IMR-90 (cell line): ENCODE results near the gene CNTN4. TPM values are rescaled to one million over a fixed set of nuclear protein-coding genes. Genes with fewer than 3 reads are reported as not detected.

Source experiments
- ATAC-seq: fragments of 200-7000 bp; cut with Tn5 transposase; 2 replicates; pipeline ENCODE4 v1.9.1; 2020; ENCODE audit warnings: low read depth, mild to moderate bottlenecking, moderate library complexity
- BruUV-seq: library from RNA; stranded (reverse); fragments of 400-500 nt; replicated peaks from 2 replicates; lab custom pipeline; 2021; lab: Mats Ljungman, UMichigan
- CTCF ChIA-PET: fragments of 300-600 bp; formaldehyde crosslinking; extraction: SDS; loops from one replicate; lab custom pipeline; 2021; ENCODE audit warnings: antibody characterized with exemption; lab: Yijun Ruan, JAX
- POLR2A ChIA-PET: fragments of 300-600 bp; sonication (Branson Sonifier 250); formaldehyde crosslinking; loops from one replicate; lab custom pipeline; 2022; ENCODE audit warnings: antibody characterized with exemption; ENCODE audit not compliant: unreplicated experiment; lab: Charles Lee
- DNase-seq: peaks from one replicate; pipeline ENCODE4 v3.0.0; 2013
- H2AFZ ChIP-seq: replicated peaks from 2 replicates; pipeline ENCODE3; 2013; ENCODE audit warnings: low read length, mild to moderate bottlenecking; ENCODE audit not compliant: poor library complexity
- H2AK5ac ChIP-seq: 2 replicates; pipeline ENCODE4 v1.6.1; 2013; ENCODE audit warnings: low read depth, low read length, inconsistent platforms
- H2AK9ac ChIP-seq: replicated peaks from 2 replicates; pipeline ENCODE3; 2013; ENCODE audit warnings: mild to moderate bottlenecking, low read depth, low read length, moderate library complexity; ENCODE audit not compliant: poor library complexity
- H2BK120ac ChIP-seq: 2 replicates; pipeline ENCODE4 v1.6.1; 2013; ENCODE audit warnings: low read depth, low read length, inconsistent platforms
- H2BK15ac ChIP-seq: 3 replicates; pipeline ENCODE4 v1.6.1; 2013; ENCODE audit warnings: low read depth, low read length, inconsistent platforms
- H2BK20ac ChIP-seq: 2 replicates; pipeline ENCODE4 v1.6.1; 2013; ENCODE audit warnings: low read depth, mild to moderate bottlenecking, inconsistent platforms, low read length, moderate library complexity
- H2BK5ac ChIP-seq: 2 replicates; pipeline ENCODE4 v1.6.1; 2013; ENCODE audit warnings: mild to moderate bottlenecking, low read depth, low read length, inconsistent platforms; ENCODE audit not compliant: poor library complexity, severe bottlenecking
- H3K14ac ChIP-seq: replicated peaks from 2 replicates; pipeline ENCODE4 v1.6.1; 2013; ENCODE audit warnings: low read depth, low read length, inconsistent platforms
- H3K18ac ChIP-seq: 2 replicates; pipeline ENCODE4 v1.6.1; 2013; ENCODE audit warnings: low read depth, low read length, control low read depth
- H3K23ac ChIP-seq: 2 replicates; pipeline ENCODE4 v1.6.1; 2013; ENCODE audit warnings: low read depth, low read length, inconsistent platforms
- H3K27ac ChIP-seq: 2 replicates; pipeline ENCODE4 v1.5.1; 2013; ENCODE audit warnings: mild to moderate bottlenecking, control low read depth, low read length; ENCODE audit not compliant: insufficient read depth
- H3K27me3 ChIP-seq: 2 replicates; pipeline ENCODE4 v1.6.1; 2013; ENCODE audit warnings: low read length; ENCODE audit not compliant: control insufficient read depth, insufficient read depth
- H3K36me3 ChIP-seq: 2 replicates; pipeline ENCODE4 v1.6.1; 2013; ENCODE audit warnings: low read length, mixed read lengths; ENCODE audit not compliant: control insufficient read depth, insufficient read depth
- H3K4ac ChIP-seq: 2 replicates; pipeline ENCODE4 v1.6.1; 2013; ENCODE audit warnings: low read depth, low read length, inconsistent platforms
- H3K4me1 ChIP-seq: 2 replicates; pipeline ENCODE4 v1.6.1; 2013; ENCODE audit warnings: low read length, mixed read lengths; ENCODE audit not compliant: control insufficient read depth, insufficient read depth
- H3K4me2 ChIP-seq: 2 replicates; pipeline ENCODE4 v1.6.1; 2013; ENCODE audit warnings: low read depth, mild to moderate bottlenecking, control low read depth, low read length, moderate library complexity
- H3K4me3 ChIP-seq: 2 replicates; pipeline ENCODE4 v1.5.1; 2013; ENCODE audit warnings: low read depth, mild to moderate bottlenecking, control low read depth, low read length, moderate library complexity; ENCODE audit not compliant: insufficient read depth
- H3K56ac ChIP-seq: 2 replicates; pipeline ENCODE4 v1.6.1; 2013; ENCODE audit warnings: low read length, inconsistent platforms; ENCODE audit not compliant: insufficient read depth; ENCODE audit errors: extremely low read depth
- H3K79me1 ChIP-seq, 2 experiments: 2 replicates each; pipeline ENCODE4 v1.6.1; 2013; ENCODE audit warnings: low read length in 2 of 2, inconsistent platforms in 1 of 2, low read depth in 1 of 2
- H3K9ac ChIP-seq: 2 replicates; pipeline ENCODE4 v1.6.1; 2013; ENCODE audit warnings: low read depth, low read length, control low read depth
- H3K9me1 ChIP-seq: 2 replicates; pipeline ENCODE4 v1.6.1; 2013; ENCODE audit warnings: low read length, inconsistent platforms; ENCODE audit not compliant: insufficient read depth
- H3K9me3 ChIP-seq: 2 replicates; pipeline ENCODE4 v1.6.1; 2013; ENCODE audit warnings: low read length; ENCODE audit not compliant: control insufficient read depth, insufficient read depth
- H4K20me1 ChIP-seq: 2 replicates; pipeline ENCODE4 v1.6.1; 2013; ENCODE audit warnings: low read length, inconsistent platforms; ENCODE audit not compliant: insufficient read depth
- H4K5ac ChIP-seq: 2 replicates; pipeline ENCODE4 v1.6.1; 2013; ENCODE audit warnings: mild to moderate bottlenecking, low read depth, low read length, control low read depth
- H4K8ac ChIP-seq, 2 experiments: 2 replicates each; pipeline ENCODE4 v1.6.1; 2013; ENCODE audit warnings: low read depth in 2 of 2, low read length in 2 of 2, control low read depth in 1 of 2, inconsistent platforms in 1 of 2
- H4K91ac ChIP-seq: 2 replicates; pipeline ENCODE4 v1.6.1; 2013; ENCODE audit warnings: low read depth, low read length, inconsistent platforms; ENCODE audit not compliant: insufficient read depth
- BHLHE40 ChIP-seq: fragments of 150-350 bp; IDR thresholded peaks from 2 replicates; pipeline ENCODE4 v1.6.1; 2016; ENCODE audit warnings: mild to moderate bottlenecking, low read depth, low read length
- CEBPB ChIP-seq: IDR thresholded peaks from 2 replicates; pipeline ENCODE4 v1.6.1; 2012; ENCODE audit warnings: low read depth, low read length, improper control_type of control experiment
- CHD1 ChIP-seq: IDR thresholded peaks from 2 replicates; pipeline ENCODE4 v1.6.1; 2012; ENCODE audit warnings: low read depth, low read length, improper control_type of control experiment
- FOS ChIP-seq: fragments of 150-350 bp; IDR thresholded peaks from 2 replicates; pipeline ENCODE4 v1.6.1; 2016; ENCODE audit warnings: low read depth, low read length
- MAFK ChIP-seq: IDR thresholded peaks from 2 replicates; pipeline ENCODE4 v1.6.1; 2012; ENCODE audit warnings: low read depth, low read length, improper control_type of control experiment
- MAZ ChIP-seq: IDR thresholded peaks from 2 replicates; pipeline ENCODE4 v1.6.1; 2012; ENCODE audit warnings: low read depth, mild to moderate bottlenecking, low read length, improper control_type of control experiment, moderate library complexity, borderline replicate concordance
- MXI1 ChIP-seq: IDR thresholded peaks from 2 replicates; pipeline ENCODE4 v1.6.1; 2012; ENCODE audit warnings: low read depth, mild to moderate bottlenecking, low read length, moderate library complexity, borderline replicate concordance
- NFE2L2 ChIP-seq: fragments of 150-350 bp; IDR thresholded peaks from 2 replicates; pipeline ENCODE4 v1.6.1; 2016; ENCODE audit warnings: low read depth, mild to moderate bottlenecking, low read length
- POLR2A ChIP-seq: IDR thresholded peaks from 2 replicates; pipeline ENCODE4 v1.6.1; 2012; ENCODE audit warnings: mild to moderate bottlenecking, low read depth, low read length
- RAD21 ChIP-seq: IDR thresholded peaks from 2 replicates; pipeline ENCODE4 v1.6.1; 2012; ENCODE audit warnings: low read length, improper control_type of control experiment
- RCOR1 ChIP-seq: IDR thresholded peaks from 2 replicates; pipeline ENCODE4 v1.6.1; 2012; ENCODE audit warnings: mild to moderate bottlenecking, low read length, improper control_type of control experiment; ENCODE audit not compliant: insufficient replicate concordance
- RFX5 ChIP-seq: IDR thresholded peaks from 2 replicates; pipeline ENCODE4 v1.8.0; 2012; ENCODE audit warnings: low read depth, mild to moderate bottlenecking, low read length, moderate library complexity
- SMC3 ChIP-seq: fragments of 150-350 bp; IDR thresholded peaks from 2 replicates; pipeline ENCODE4 v1.6.1; 2016; ENCODE audit warnings: low read depth, mild to moderate bottlenecking, antibody characterized with exemption, low read length, moderate library complexity
- WGBS, 2 experiments: methylation state at CpG; one replicate each; pipeline versions ENCODE4 v1.1.5 to v1.1.7; 2013; ENCODE audit warnings: missing lambda C conversion rate in 2 of 2; ENCODE audit not compliant: insufficient read length in 1 of 2; ENCODE audit errors: extremely low coverage in 2 of 2; 5-methylcytosine and 5-hydroxymethylcytosine counted together
- dilution Hi-C: fragments of 300-500 bp; cut with HindIII; formaldehyde crosslinking; loops from one replicate; pipeline ENCODE4 v1.14.3; 2018; ENCODE audit warnings: low sequenced_read_pairs; ENCODE audit not compliant: unreplicated experiment
- in situ Hi-C: fragments of 300-500 bp; cut with MboI; formaldehyde crosslinking; loops from 3 replicates; pipeline ENCODE4 v1.14.3; 2019; ENCODE audit warnings: low sequenced_read_pairs, inconsistent platforms, mixed read lengths
- intact Hi-C: fragments of 100-400 bp; cut with micrococcal nuclease; formaldehyde crosslinking; loops from 2 replicates; pipeline ENCODE4 v1.10.0; 2022
- polyA plus RNA-seq, 3 experiments: library from polyadenylated mRNA; depleted of rRNA; stranded (reverse); fragments of >200 nt; gene quantifications; 2 replicates each; pipeline ENCODE4 v1.2.3, GENCODE V29; 2012; ENCODE audit warnings: low replicate concordance in 1 of 3
- total RNA-seq: library from RNA; depleted of rRNA; stranded (reverse); fragments of >200 nt; gene quantifications from 2 replicates; pipeline ENCODE4 v1.2.3, GENCODE V29; 2012
- TF ChIP-seq, protein P1 (sequence below): conservative IDR thresholded peaks from 2 replicates; pipeline ENCODE4 v1.5.1; 2012; ENCODE audit warnings: mild to moderate bottlenecking, low read depth, low read length, improper control_type of control experiment
- TF ChIP-seq, protein P2 (sequence below): fragments of 150-350 bp; IDR thresholded peaks from 2 replicates; pipeline ENCODE4 v1.6.1; 2017; ENCODE audit warnings: mild to moderate bottlenecking, antibody characterized with exemption, low read length, low read depth
- TF ChIP-seq, protein P3 (sequence below): fragments of 150-350 bp; IDR thresholded peaks from 2 replicates; pipeline ENCODE4 v1.6.1; 2016; ENCODE audit warnings: low read depth, mild to moderate bottlenecking, low read length, moderate library complexity, borderline replicate concordance

The CNTN4 gene
- total and polyA plus RNA-seq, 2 of the 4 experiments (the other 2 are of a cell fraction): under 0.01 TPM; not detected in 1

DNA sequence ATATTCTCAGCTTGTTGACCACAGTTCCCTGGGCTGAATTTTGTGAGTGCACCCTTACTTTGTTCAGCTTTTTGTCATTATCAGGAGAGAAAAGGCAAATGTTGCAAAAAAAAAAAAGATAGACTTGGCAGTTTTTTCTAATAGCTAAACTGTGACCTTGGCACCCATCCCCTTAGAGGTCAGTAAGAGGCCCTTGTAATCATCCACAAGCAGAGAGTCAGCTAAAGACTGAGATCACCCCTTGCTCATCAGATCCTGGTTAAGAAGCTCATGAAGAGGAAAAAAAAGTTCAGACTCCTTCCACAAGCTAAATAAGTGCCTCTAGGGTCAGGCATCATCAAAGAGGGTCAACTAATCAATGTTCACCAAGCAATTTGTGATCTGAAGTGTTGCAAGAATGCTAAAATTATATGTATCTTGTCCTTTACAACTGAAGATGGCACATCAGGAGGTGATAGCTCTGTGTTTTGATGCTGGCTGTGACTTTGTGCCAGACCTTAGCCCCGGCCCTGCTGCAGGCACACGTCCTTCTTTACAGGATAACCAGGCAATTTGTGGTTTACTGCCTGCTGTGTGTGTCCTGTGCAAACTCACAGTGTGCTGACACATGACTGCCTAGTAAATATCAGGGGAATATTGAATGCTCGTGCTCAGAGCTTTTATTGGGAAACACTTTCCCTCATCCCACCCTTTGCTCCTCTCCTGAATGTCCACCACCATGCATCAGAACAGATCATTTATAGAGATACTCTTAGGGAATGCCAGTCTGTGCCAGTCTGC is 748.6 kb downstream of the CNTN4 start:
- dilution Hi-C loops (no loop called here), intact Hi-C loops (no loop called here), in situ Hi-C loops (no loop called here)
- Histone ChIP-seq H4K20me1 (no peaks in the 10 kb centered on the region), H2AFZ (no peak overlapping the region), H3K18ac (no peak overlapping the region), H4K8ac (no peak overlapping the region), H3K14ac (no peak overlapping the region), H3K79me1 (no peaks in the 10 kb centered on the region), H3K36me3 (no peaks in the 10 kb centered on the region), H3K4me3 (no peak overlapping the region), H2AK5ac (no peak overlapping the region), H4K91ac (no peak overlapping the region), H3K27me3 (no peaks in the 10 kb centered on the region), H4K5ac (no peak overlapping the region), H3K4me2 (no peak overlapping the region), H3K27ac (no peak overlapping the region), H2AK9ac (no peak overlapping the region), H2BK5ac (no peak overlapping the region), H3K4ac (no peak overlapping the region), H3K9me1 (no peaks in the 10 kb centered on the region), H3K4me1 (no peaks in the 10 kb centered on the region), H2BK20ac (no peak overlapping the region), H2BK15ac (no peak overlapping the region), H3K9ac (no peak overlapping the region), H3K23ac (no peak overlapping the region), H3K56ac (no peak overlapping the region), H3K9me3 (peaks cover 10% of the 10 kb centered on the region), H2BK120ac (no peak overlapping the region)
- no TSS peak for BruUV-seq
- ChIA-PET POLR2A (no interaction called here), CTCF (no interaction called here)
- WGBS, 2 experiments: no CpG with 5 or more reads among the region's 3 CpGs
- DNase-seq: no peak
- no peak for ATAC-seq
- no peak for TF ChIP-seq FOS
- TF ChIP-seq, protein P1, sequence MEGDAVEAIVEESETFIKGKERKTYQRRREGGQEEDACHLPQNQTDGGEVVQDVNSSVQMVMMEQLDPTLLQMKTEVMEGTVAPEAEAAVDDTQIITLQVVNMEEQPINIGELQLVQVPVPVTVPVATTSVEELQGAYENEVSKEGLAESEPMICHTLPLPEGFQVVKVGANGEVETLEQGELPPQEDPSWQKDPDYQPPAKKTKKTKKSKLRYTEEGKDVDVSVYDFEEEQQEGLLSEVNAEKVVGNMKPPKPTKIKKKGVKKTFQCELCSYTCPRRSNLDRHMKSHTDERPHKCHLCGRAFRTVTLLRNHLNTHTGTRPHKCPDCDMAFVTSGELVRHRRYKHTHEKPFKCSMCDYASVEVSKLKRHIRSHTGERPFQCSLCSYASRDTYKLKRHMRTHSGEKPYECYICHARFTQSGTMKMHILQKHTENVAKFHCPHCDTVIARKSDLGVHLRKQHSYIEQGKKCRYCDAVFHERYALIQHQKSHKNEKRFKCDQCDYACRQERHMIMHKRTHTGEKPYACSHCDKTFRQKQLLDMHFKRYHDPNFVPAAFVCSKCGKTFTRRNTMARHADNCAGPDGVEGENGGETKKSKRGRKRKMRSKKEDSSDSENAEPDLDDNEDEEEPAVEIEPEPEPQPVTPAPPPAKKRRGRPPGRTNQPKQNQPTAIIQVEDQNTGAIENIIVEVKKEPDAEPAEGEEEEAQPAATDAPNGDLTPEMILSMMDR: no peak
- TF ChIP-seq RCOR1: no peak
- TF ChIP-seq RFX5: no peak
- TF ChIP-seq, protein P2, sequence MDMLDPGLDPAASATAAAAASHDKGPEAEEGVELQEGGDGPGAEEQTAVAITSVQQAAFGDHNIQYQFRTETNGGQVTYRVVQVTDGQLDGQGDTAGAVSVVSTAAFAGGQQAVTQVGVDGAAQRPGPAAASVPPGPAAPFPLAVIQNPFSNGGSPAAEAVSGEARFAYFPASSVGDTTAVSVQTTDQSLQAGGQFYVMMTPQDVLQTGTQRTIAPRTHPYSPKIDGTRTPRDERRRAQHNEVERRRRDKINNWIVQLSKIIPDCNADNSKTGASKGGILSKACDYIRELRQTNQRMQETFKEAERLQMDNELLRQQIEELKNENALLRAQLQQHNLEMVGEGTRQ: no peak
- TF ChIP-seq MXI1: no peak
- no peak for TF ChIP-seq SMC3
- TF ChIP-seq MAZ: no peak
- TF ChIP-seq BHLHE40: no peak
- no peak for TF ChIP-seq MAFK
- TF ChIP-seq NFE2L2: no peak
- no peak for TF ChIP-seq CHD1
- no peak for TF ChIP-seq CEBPB
- TF ChIP-seq RAD21: no peak
- TF ChIP-seq, protein P3, sequence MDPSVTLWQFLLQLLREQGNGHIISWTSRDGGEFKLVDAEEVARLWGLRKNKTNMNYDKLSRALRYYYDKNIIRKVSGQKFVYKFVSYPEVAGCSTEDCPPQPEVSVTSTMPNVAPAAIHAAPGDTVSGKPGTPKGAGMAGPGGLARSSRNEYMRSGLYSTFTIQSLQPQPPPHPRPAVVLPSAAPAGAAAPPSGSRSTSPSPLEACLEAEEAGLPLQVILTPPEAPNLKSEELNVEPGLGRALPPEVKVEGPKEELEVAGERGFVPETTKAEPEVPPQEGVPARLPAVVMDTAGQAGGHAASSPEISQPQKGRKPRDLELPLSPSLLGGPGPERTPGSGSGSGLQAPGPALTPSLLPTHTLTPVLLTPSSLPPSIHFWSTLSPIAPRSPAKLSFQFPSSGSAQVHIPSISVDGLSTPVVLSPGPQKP: no peak
- TF ChIP-seq POLR2A: no peak
